Amygdala (tissue), 56 donors: ENCODE data around the gene DOCK8.
A peak's percentile ranks its signal among the peaks of the same experiment; 100 is the strongest.

ENCODE experiments used
- DNase-seq, 56 donors: peaks; one replicate each; lab custom pipeline; 2025; lab: John Stamatoyannopoulos, UW

The DOCK8 gene

GRCh38 chr9:479971-480350, 265.3 kb downstream of the DOCK8 start:
- no peak for DNase-seq

GRCh38 chr9:482739-483138, 268.1 kb downstream of the DOCK8 start:
- DNase-seq = no peak

- DNase-seq = no peak
Measured at GRCh38 chr9:486156-486555, 271.5 kb downstream of the DOCK8 start.

GRCh38 chr9:487429-487828, 272.8 kb downstream of the DOCK8 start:
- no peak for DNase-seq

GRCh38 chr9:488448-488847, 273.8 kb downstream of the DOCK8 start:
- no peak for DNase-seq

- DNase-seq = no peak
Measured at GRCh38 chr9:489198-490197, 274.8 kb downstream of the DOCK8 start.

GRCh38 chr9:494764-495163, 280.1 kb downstream of the DOCK8 start:
- DNase-seq = no peak

- no peak for DNase-seq
Measured at GRCh38 chr9:495739-496138, 281.1 kb downstream of the DOCK8 start.

GRCh38 chr9:503326-503725, 288.7 kb downstream of the DOCK8 start:
- no peak for DNase-seq

GRCh38 chr9:503881-504852, 289.5 kb downstream of the DOCK8 start, which contains the start of gene KANK1:
KANK1 (plus strand) TSS chr9:504695.
- DNase-seq = peak in 53 of 56 donors; percentile 12 to 94 (median 59)

- peak in 26 of 56 donors; percentile 7 to 68 (median 34) for DNase-seq
Measured at GRCh38 chr9:504921-505740, 290.5 kb downstream of the DOCK8 start.

GRCh38 chr9:505741-506059, 291.0 kb downstream of the DOCK8 start:
- DNase-seq = no peak

GRCh38 chr9:506281-506680, 291.6 kb downstream of the DOCK8 start:
- no peak for DNase-seq

GRCh38 chr9:511861-512260, 297.2 kb downstream of the DOCK8 start:
- no peak for DNase-seq

GRCh38 chr9:512555-513272, 298.0 kb downstream of the DOCK8 start:
- no peak for DNase-seq
